ENCODE results near the gene KRR1. TPM values are rescaled to one million over a fixed set of nuclear protein-coding genes. Genes with fewer than 3 reads are reported as not detected.

Gene KRR1
- total RNA-seq, 1 donor from 2014 or later = 85.1 TPM

DNA sequence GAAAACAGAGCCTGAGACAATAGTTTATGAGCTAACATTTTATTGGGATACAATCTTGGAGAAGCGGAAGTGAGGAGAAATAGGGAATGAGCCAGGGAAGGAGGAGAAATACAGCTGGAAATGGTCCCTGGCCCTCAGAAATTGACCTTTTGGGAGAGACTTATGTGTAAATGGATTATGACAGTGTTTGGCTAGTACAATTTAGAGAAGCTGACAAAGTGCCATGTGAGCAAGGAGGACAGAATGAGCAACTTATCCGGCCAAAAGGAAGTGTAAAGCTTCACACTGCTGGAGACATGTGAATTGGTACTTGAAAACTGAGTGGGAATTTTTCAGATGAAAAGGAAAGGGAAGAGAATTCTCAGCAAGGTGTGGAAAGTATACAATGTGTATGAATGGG lies 28.0 kb downstream of the KRR1 start:
- Mint-ChIP-seq H3K9me3 (no peaks in the 10 kb centered on the region), H3K36me3 (ENCODE audit: low read depth) (peaks cover 54% of the 10 kb centered on the region), H3K4me3 (peak overlapping the region; percentile 96), H3K27ac (peak overlapping the region; percentile 97), H3K4me1 (peaks cover 92% of the 10 kb centered on the region), H3K27me3 (no peaks in the 10 kb centered on the region)
- intact Hi-C loops (cut with micrococcal nuclease) = loop anchor here (5.0 to 10.0 kb wide), 4 partner anchors 861 to 1584 kb away; partner anchors contain the start of genes BBS10, E2F7, OSBPL8 and ZDHHC17
- ChIA-PET CTCF (interaction anchor here (0.8 to 5.0 kb wide), 15 partner anchors 9 to 557 kb away, joined by 3 to 40 read pairs (median 4); partner anchors contain the start of genes GLIPR1L2 and KRR1), POLR2A (interaction anchor here (1.1 to 8.3 kb wide), 7 partner anchors 13 to 1280 kb away, joined by 3 to 68 read pairs (median 4); partner anchors contain the start of genes GLIPR1L2, KRR1 and OSBPL8)
- ATAC-seq (ENCODE audit: low read depth) = no peak
- no peak for DNase-seq
- TF ChIP-seq, protein P1, sequence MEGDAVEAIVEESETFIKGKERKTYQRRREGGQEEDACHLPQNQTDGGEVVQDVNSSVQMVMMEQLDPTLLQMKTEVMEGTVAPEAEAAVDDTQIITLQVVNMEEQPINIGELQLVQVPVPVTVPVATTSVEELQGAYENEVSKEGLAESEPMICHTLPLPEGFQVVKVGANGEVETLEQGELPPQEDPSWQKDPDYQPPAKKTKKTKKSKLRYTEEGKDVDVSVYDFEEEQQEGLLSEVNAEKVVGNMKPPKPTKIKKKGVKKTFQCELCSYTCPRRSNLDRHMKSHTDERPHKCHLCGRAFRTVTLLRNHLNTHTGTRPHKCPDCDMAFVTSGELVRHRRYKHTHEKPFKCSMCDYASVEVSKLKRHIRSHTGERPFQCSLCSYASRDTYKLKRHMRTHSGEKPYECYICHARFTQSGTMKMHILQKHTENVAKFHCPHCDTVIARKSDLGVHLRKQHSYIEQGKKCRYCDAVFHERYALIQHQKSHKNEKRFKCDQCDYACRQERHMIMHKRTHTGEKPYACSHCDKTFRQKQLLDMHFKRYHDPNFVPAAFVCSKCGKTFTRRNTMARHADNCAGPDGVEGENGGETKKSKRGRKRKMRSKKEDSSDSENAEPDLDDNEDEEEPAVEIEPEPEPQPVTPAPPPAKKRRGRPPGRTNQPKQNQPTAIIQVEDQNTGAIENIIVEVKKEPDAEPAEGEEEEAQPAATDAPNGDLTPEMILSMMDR (IDR thresholded peaks at IDR 0.05) = no peak

DNA sequence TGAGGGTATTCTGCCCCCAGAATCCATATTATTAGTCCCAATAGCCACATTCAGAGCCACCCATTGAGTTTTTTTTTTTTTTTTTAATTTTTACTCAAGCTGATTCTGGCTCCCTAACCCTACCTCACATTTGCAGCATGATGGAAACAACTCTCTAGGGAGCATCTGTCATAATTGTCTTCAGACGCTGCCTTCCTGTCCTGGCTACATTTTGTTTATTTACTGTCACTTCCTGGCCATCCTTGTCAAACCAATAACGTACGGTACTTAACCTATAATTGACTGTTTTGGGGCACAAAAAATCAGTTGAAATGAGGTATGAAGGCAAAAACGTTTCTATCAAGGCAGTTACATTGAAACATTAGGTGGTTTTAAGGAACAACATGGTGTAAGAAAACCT lies 28.8 kb downstream of the KRR1 start:
- H3K27me3 Mint-ChIP-seq = no peaks in the 10 kb centered on the region
- ATAC-seq (ENCODE audit: low read depth) (peak; percentile 13), DNase-seq (no peak)
- no peaks in the 10 kb centered on the region for H3K9me3 Mint-ChIP-seq
- TF ChIP-seq, protein P1 (IDR thresholded peaks at IDR 0.05) = no peak
- intact Hi-C loops (cut with micrococcal nuclease) = loop anchor here (5.0 to 10.0 kb wide), 4 partner anchors 862 to 1585 kb away; partner anchors contain the start of genes BBS10, E2F7, OSBPL8 and ZDHHC17
- H3K27ac Mint-ChIP-seq = peak overlapping the region; percentile 97
- H3K36me3 Mint-ChIP-seq (ENCODE audit: low read depth) = peaks cover 49% of the 10 kb centered on the region
- ChIA-PET CTCF (interaction anchor here (1.0 to 5.0 kb wide), 8 partner anchors 9 to 554 kb away, joined by 3 to 40 read pairs (median 6); partner anchors contain the start of gene GLIPR1L2), POLR2A (interaction anchor here (1.1 to 8.3 kb wide), 5 partner anchors 12 to 1281 kb away, joined by 3 to 68 read pairs (median 28); partner anchors contain the start of genes GLIPR1L2, KRR1 and PHLDA1)
- H3K4me1 Mint-ChIP-seq = peaks cover 94% of the 10 kb centered on the region
- peak overlapping the region; percentile 96 for H3K4me3 Mint-ChIP-seq

DNA sequence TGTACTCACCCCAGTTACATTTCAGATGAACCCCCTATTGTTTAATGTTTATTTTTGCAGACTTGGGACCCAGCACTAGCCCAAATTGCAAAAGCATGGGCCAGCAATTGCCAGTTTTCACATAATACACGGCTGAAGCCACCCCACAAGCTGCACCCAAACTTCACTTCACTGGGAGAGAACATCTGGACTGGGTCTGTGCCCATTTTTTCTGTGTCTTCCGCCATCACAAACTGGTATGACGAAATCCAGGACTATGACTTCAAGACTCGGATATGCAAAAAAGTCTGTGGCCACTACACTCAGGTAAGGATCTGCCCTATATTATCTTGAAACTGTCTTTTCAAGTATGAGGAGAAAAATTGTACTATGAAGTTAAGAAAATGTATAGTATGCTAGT lies 29.6 kb downstream of the KRR1 start:
- intact Hi-C loops (cut with micrococcal nuclease) = loop anchor here (1.0 to 10.0 kb wide), 8 partner anchors 8 to 1586 kb away; partner anchors contain the start of genes BBS10, E2F7, KRR1 and OSBPL8
- DNase-seq (no peak), ATAC-seq (ENCODE audit: low read depth) (no peak)
- H3K36me3 Mint-ChIP-seq (ENCODE audit: low read depth) = peaks cover 43% of the 10 kb centered on the region
- ChIA-PET CTCF (interaction anchor here (2.2 to 5.0 kb wide), 2 partner anchors 45 to 90 kb away, joined by 12 to 40 read pairs; partner anchors contain the start of gene GLIPR1L2), POLR2A (interaction anchor here (2.4 to 8.3 kb wide), 4 partner anchors 11 to 867 kb away, joined by 11 to 68 read pairs (median 39); partner anchors contain the start of genes BBS10, GLIPR1L2 and KRR1)
- H3K4me3 Mint-ChIP-seq = peak overlapping the region; percentile 96
- H3K4me1 Mint-ChIP-seq = peaks cover 97% of the 10 kb centered on the region
- H3K9me3 Mint-ChIP-seq = no peaks in the 10 kb centered on the region
- H3K27ac Mint-ChIP-seq = peak overlapping the region; percentile 97
- no peaks in the 10 kb centered on the region for H3K27me3 Mint-ChIP-seq
- TF ChIP-seq, protein P1 (IDR thresholded peaks at IDR 0.05) = no peak

DNA sequence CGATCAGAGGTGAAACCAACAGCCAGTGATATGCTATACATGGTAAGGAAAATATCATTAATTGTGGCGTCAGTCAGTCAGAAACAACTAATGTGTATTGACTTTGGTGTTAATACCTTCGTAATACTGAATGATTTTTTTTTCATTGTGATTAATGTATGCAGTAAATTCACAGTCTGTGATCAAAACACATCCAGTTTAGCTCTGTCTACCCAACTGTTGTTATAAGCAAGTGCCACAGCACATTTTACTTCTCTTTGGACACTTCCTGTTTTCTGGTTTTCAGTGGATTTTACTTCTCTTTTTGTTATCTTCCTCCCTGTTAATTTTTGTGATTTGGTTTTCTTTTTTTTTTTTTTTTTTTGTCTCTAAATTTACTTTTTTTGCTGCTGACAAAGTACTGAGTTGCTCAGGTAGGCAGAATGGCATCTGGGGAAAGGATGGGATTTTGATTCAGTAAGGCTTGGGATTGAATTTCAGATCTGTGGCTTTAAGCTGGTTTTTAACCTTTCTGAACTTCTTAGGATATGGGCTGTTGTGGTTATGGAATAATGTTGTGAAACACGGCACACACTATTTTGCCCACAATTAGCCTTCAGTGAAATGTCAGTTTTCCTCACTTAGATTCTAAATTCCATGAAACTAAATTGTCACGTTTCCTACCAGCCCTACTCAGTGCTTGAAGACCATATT lies 30.2 kb downstream of the KRR1 start:
- POLR2A ChIA-PET = interaction anchor here (0.9 to 8.3 kb wide), 14 partner anchors 8 to 1075 kb away, joined by 3 to 68 read pairs (median 8); partner anchors contain the start of genes BBS10, GLIPR1L2, KRR1 and PHLDA1
- Mint-ChIP-seq H3K27me3 (no peaks in the 10 kb centered on the region), H3K4me3 (peak overlapping the region; percentile 96), H3K9me3 (no peaks in the 10 kb centered on the region), H3K4me1 (peaks cover 97% of the 10 kb centered on the region), H3K36me3 (ENCODE audit: low read depth) (peaks cover 37% of the 10 kb centered on the region), H3K27ac (peak overlapping the region; percentile 97)
- intact Hi-C loops (cut with micrococcal nuclease) = loop anchor here (1.0 to 10.0 kb wide), 8 partner anchors 8 to 1586 kb away; partner anchors contain the start of genes BBS10, E2F7, KRR1 and OSBPL8
- DNase-seq = no peak
- TF ChIP-seq, protein P1 (IDR thresholded peaks at IDR 0.05) = no peak
- CTCF ChIA-PET = interaction anchor here (0.6 to 2.2 kb wide), 6 partner anchors 9 to 1073 kb away, joined by 3 to 12 read pairs (median 3); partner anchors contain the start of genes GLIPR1L2 and PHLDA1
- peak; percentile 39 for ATAC-seq (ENCODE audit: low read depth)
